ENCODE data around the gene H3-3A.
A peak's percentile ranks its signal among the peaks of the same experiment; 100 is the strongest.
"Not testable (repeated sequence)": the region's sequence is repeated elsewhere in the genome, so short reads cannot be mapped to it uniquely, and the experiment has no call there.

H3-3A gene

GRCh38 chr1:226083302-226084101 is 21.0 kb downstream of the H3-3A start:
- peak; percentile 84 to 85 for DNase-seq (ENCODE audit: low read depth in 1 of 2, low spot score in 1 of 2)

DNA sequence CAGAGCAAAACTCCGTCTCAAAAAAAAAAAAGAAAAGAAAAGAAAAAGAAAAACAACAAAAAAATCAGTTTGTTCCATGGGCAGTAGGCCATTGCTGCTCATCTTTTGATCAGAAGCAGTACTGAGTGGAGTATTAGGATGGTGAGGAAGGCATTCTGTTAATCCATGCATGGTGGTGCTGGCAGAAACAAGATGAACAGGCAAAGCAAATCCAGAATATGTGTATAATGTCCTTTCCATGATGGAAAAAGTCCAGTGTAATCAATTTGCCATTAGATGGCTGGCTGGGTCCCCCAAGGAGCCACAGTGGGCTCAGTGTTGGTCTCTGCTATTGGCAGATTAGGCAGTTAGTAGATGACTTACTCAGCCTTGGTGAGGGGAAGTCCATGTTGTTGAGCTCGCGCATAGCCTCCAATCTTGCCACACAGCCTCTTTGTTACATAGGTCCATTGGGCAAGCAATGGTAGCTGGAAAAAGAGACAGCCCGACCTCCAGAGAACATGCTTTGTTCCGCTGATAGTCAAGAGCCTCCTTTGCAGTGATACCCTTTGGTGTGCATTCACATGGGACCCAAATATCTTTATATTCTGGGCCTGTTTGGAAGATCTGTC is 23.3 kb downstream of the H3-3A start:
- no peak for DNase-seq (ENCODE audit: low read depth in 1 of 2, low spot score in 1 of 2)

- no peak for DNase-seq (ENCODE audit: low read depth in 1 of 2, low spot score in 1 of 2)
These were observed 24.3 kb downstream of the H3-3A start for GRCh38 chr1:226086776-226087175.

GRCh38 chr1:226091461-226091860 is 28.9 kb downstream of the H3-3A start:
- no peak for DNase-seq (ENCODE audit: low read depth in 1 of 2, low spot score in 1 of 2)

DNA sequence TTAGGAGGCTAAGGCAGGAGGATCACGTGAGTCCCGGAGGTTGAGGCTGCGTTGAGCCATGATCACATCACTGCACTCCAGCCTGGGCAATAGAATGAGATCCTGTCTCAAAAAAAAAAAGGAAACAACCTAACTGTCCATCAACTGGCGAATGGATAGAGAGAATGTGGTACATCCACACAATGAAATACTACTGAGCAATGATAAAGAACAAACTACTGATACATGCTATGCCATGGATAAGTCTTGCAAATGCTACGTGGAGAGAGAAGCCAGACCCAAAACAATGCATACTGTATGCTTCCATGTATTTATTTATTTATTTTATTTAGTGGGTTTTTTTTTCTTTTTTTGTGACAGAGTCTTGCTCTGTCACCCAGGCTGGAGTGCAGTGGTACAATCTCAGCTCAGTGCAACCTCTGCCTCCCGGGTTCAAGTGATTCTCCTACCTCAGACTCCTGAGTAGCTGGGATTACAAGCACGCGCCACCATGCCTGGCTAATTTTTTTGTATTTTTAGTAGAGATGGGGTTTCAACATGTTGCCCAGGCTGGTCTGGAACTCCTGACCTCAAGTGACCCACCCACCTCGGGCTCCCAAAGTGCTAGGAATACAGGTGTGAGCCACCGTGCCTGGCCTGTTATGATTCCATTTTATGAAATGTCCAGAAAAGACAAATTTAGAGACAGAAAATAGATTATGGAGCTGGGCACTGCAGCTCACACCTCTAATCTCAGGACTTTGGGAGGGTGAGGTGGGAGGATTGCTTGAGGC is 29.7 kb downstream of the H3-3A start:
- DNase-seq (ENCODE audit: low read depth in 1 of 2, low spot score in 1 of 2) = not testable (repeated sequence)

DNA sequence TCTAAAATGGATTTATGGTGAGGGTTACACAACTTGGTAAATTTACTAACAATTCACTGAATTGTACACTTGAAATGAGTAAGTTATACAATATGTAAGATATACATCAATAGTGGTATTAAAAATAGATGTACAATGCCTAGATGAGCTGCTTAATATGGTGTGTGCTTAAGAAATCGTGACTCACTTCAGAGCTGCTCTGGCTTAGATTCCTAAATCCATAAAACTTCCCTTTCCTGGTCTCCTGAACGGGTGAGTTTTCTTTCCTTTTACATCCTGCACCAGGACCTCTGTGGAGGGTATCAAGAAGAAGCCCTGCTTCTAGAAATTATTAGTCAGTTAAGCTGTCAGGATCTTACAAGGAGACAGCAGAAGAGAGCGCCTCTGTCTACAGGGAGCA is 30.4 kb downstream of the H3-3A start:
- DNase-seq (ENCODE audit: low read depth in 1 of 2, low spot score in 1 of 2) = no peak

DNA sequence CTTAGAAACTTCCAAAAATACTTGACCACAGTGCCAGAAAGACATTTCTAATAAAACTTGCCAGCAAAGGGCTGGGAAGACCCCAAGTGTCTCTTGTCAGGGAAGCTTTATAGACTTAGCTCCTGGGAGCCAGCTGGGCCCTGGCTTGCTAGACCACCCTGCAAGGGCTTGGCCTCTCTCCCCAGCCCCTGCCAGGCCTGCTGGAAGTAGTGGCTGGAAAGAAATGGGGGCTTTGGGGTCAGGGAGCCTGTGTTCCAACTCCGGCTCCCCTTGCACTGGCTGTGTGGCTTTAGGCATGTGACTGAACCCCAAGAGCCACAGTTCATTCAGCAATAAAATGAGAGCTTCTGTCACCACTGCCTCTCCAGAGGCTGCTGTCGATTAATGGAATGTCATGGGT is 31.1 kb downstream of the H3-3A start:
- no peak for DNase-seq (ENCODE audit: low read depth in 1 of 2, low spot score in 1 of 2)

GRCh38 chr1:226094451-226094850 is 31.9 kb downstream of the H3-3A start:
- DNase-seq (ENCODE audit: low read depth in 1 of 2, low spot score in 1 of 2) = no peak

DNA sequence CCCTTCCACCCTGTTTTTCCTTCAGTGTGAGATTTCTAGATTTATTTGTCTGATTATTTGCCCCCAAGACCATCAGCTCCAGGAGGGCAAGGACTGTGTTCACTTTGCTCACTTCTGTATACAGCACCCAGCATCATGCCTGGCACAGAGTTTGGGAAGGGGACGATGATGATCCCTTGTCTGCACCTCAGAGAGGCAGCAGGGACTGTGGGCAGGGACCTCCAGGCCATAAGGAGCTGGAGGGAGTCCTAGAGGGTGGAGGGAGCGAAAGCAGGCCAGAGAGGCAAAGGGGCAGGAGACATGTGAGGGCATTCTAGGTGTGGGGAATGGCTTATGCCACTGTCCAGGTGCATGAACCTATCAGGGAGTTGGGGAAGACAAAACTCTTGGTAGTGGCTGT is 32.8 kb downstream of the H3-3A start:
- no peak for DNase-seq (ENCODE audit: low read depth in 1 of 2, low spot score in 1 of 2)

- DNase-seq (ENCODE audit: low read depth in 1 of 2, low spot score in 1 of 2) = no peak
These were observed 35.5 kb downstream of the H3-3A start for GRCh38 chr1:226097866-226098625.

DNA sequence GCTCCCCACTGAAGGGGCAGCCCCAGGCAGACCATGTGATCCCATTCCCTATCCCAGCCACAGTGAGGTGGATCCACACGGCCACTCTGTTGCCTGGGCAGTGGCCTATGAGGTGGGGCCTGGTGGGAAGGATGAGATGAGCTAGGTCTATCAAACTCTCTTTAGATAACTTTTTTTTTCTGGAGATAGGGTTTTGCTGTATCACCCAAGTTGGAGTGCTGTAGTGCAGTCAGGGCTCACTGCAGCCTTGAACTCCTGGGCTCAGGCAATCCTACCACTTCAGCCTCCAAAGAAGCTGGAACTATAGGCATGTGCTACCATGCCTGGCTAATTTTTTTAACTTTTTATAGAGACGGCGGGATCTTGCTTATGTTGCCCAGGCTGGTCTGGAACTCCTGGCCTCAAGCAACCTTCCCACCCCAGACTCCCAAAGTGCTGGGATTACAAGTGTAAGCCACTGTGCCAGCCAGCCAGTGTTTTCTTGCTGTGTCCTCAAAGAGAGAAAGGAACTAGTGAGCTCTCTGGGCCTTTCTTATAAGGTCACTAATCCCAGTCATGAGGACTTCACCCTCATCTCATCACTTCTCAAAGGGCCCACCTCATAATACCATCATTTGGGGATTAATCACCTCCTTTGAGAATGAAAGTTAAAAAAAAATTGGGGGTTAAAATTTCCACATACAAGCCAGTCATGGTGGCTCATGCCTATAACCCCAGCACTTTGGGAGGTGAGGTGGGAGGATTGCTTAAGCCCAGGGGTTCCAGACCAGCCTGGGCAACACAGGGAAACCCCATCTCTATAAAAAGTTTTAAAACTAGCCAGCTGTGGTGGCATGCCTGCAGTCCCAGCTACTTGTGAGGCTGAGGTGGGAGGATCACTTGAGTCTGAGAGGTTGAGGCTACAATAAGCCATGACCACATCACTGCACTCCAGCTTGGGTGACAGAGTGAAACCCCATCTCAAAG is 36.6 kb downstream of the H3-3A start:
- DNase-seq (ENCODE audit: low read depth in 1 of 2, low spot score in 1 of 2) = no peak

DNA sequence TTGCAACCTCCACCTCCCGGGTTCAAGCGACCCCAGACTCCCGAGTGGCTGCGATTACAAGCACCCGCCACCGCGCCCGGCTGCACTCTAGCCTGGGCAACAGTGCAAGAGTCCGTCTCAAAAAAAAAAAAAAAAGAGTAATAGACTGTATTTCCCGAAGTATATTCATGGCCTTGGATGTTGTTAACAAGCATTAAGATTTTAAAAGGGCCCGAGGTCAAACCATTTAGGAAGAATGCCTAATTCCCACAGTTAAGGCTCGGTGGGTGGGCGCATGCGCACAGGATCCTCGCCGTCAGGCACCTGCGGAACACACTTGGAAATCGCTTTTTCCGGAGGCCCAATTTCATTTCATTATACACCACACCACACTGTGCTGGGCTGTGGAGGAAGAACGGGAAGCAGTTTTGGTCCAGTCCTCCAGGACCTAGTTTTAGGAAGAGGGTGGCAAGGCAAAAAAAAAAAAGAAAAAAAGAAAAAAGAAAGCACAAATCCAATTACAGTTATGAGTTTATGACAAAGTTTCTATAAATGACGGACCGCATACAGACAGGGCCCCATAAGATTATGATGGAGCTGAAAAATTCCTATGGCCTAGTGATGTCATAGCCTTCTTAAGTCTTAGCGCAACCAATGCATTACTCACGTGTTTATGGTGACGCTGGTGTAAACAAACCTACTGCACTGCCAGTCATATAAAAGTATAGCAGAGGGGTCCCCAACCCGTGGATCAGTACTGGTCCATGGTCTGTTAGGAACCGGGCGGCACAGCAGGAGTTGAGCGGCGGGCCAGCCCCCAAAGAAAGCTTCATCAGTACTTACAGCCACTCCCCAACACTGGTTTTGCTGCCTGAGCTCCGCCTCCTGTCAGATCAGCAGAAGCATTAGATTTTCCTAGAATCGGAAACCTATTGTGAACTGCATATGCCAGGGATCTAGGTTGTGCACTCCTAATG is 38.2 kb downstream of the H3-3A start:
- DNase-seq (ENCODE audit: low read depth in 1 of 2, low spot score in 1 of 2) = no peak

GRCh38 chr1:226104671-226105121 is 42.2 kb downstream of the H3-3A start:
- no peak for DNase-seq (ENCODE audit: low read depth in 1 of 2, low spot score in 1 of 2)

DNA sequence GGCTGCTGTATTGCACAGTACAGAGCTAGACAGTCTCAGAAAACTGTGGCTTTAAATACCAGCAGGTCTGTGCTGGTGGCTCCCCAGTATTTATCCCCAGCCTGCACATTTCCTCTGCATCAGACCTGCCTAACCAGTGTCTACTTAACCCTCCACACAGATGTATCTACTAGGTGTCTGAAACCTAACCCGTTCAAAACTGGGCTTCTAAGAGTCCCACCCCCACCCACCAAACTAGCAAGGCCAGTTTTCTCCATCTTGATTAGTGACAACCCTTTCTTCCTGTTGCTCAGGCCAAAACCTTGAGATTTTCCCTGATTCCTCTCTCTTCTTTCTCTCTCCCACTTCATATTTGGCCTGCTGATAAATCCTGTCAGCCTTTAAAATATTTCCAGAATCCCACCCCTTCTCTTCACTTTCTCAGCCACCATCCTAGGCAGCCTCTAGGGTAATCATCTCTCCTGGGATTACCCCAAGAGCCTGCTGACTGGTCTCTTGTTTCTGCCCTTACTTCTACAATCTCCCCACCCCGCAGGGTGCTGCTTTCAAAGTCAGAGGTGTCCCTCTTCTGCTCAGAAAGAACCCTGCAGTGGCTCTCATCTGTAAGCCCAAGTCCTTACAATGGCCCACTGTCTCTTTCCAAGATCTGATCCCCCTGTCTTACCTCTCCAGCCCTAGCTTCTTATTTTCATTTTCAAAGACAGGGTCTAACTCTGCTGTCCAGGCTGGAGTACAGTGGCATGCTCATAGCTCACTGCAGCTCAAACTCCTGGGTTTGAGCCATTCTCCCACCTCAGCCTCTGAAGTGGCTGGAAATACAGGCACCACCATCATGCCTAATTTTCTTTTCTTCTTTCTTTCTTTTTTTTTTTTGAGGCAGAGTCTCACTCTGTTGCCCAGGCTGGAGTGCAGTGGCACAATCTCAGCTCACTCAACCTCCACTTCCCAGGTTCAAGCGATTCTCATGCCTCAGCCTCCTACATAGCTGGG is 45.2 kb downstream of the H3-3A start:
- no peak for DNase-seq (ENCODE audit: low read depth in 1 of 2, low spot score in 1 of 2)

- DNase-seq (ENCODE audit: low read depth in 1 of 2, low spot score in 1 of 2) = no peak
These were observed 46.7 kb downstream of the H3-3A start for GRCh38 chr1:226108935-226109828.

DNA sequence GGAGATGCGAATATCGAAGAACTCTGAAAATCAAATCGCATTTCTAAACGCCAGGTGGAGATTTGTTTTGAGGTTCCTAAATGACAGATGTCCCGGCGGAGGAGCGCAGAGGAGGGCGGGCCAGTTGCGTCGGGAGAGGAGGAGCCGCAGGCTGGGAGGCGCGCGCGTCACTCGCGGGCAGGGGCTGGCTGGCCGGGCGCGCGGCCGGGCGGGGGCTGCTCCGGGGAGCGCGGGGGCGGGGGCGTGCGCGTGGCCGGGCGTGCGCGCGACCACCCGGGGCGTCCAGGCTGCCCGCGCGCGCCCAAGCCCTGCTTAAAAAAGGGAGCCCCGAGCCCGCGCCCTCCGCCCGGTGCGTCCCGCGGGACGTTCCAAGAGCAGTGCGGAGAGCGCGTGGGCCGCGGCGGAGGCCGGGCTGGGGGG is 47.3 kb downstream of the H3-3A start:
- DNase-seq (ENCODE audit: low read depth in 1 of 2, low spot score in 1 of 2) = peak; percentile 29 to 67

Measured in activated T-helper 1 cell treated with anti-CD3 and anti-CD28 coated beads, Interleukin-2, amount 50 U/mL, for 16 hours (primary cell).